CMK (cell line): ENCODE results near the gene USP34.
"Not testable (repeated sequence)": the region's sequence is repeated elsewhere in the genome, so short reads cannot be mapped to it uniquely, and the experiment has no call there.

Source experiments
- DNase-seq: peaks from one replicate; pipeline ENCODE4 v3.0.0-alpha.2; 2010; ENCODE audit warnings: low read depth

Gene USP34

DNA sequence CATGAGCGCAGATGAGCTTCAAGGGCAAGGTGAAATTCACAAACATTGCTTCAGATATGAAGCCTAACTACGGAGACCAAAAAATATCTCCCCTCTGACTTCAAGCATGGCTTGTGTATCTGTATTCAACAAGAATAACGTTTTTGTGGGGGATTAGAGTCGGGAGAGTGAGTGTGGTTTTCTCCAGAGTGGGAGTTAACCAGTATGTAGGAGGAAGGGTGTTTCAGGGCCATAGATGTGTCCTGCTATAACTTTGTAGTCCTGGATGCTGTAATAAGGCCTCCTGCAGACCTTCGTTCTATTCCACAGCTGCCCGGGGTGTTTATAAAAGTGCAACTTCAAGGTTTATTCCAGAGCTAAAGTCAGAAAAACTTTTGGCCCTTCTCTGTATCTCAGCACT, 321.8 kb downstream of the USP34 start:
- no peak for DNase-seq

GRCh38 chr2:61148091-61148490, 322.8 kb downstream of the USP34 start:
- DNase-seq, result not testable (repeated sequence)

DNA sequence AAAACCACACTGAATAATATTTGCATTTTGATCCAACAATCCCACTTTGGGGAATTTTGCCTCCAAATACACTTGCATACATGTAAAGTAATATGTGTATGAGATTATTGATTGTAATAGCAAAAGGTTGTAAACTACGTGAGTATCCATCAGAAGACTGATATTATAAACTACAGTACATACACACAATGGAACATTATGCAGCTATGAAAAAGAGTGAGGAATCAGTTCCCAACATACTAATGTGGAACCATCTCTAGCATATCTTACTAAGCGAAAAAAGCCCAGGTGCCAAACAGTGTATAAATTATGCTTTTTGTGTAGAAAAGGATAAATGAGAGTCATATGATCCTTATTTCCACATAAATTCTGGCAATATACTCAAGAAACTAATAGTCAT, 324.9 kb downstream of the USP34 start:
- no peak for DNase-seq

DNA sequence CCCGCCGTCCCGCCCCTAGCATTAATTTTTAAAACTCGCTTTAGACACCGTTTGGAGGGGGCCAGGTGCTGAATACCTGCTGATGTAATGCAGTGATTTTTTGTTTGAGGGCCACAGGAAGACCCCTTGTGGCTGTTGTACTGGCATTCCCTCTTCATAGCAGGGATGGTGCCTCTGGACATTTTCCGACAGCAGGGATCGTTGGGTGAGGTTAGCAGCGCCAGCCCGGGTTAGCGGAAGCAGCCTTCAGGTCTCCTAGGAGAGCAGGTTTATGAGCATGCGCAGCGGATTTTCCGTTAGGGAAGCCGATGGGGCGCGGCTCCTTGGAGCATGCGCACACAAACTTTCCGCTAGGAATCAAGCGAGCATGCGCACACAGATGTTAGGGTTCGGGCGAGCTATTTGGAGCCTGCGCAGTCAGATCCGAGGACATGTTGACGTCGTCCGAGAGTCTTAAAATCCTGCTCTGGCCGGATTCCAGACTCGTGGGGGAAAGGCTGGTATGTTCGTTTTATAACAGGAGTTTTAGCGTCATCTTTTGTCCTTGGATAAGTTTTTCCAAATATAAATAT, 326.1 kb downstream of the USP34 start:
- peak; percentile 93 for DNase-seq

DNA sequence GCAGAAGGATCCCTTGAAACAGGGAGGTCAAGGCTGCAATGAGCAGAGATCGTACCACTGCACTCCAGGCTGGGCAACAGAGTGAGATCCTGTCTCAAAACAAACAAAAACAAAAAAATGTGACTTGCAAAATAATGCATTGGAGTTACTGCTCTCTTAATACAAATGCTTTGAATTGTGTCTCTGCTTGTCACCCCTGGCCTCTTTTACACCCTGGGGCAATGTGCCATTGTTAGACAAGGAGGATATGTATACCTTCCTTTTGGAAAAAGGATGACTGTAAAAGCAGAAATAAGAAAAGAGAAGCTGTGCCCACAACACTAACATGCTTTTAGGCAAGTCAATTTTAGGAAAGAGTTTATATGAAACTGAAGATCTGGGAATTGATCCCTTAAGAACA, 329.7 kb downstream of the USP34 start:
- DNase-seq, result no peak

DNA sequence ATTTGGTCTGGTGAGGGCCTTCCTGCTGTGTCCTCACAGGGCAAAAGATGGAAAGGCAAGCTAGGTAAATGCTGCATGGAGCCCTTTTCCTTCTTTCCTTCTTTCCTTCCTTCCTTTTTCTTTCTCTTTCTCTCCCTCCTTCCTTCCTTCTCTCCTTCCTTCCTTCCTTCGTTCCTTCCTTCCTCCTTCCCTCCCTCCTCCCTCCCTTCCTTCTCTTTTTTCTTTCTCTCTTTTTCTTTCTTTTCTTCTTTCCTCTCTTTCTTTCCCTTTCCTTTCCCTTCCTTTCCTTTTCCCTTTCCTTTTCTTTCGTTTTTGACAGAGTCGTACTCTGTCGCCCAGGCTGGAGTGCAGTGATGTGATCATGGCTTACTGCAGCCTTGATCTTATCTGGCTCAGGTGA, 332.0 kb downstream of the USP34 start:
- DNase-seq, result no peak
